Astrocyte (in vitro differentiated cells and primary cell): ENCODE measurements around the gene STX10.

Experiments used
- CTCF ChIP-seq: IDR thresholded peaks from 2 replicates; pipeline ENCODE4 v1.5.1; 2011; ENCODE audit warnings: low read depth, mild to moderate bottlenecking, inconsistent platforms, low read length, moderate library complexity; ENCODE audit not compliant: insufficient read depth
- EZH2 ChIP-seq: IDR thresholded peaks from 2 replicates; pipeline ENCODE4 v1.6.1; 2012; ENCODE audit warnings: mild to moderate bottlenecking, low read length, inconsistent platforms; ENCODE audit not compliant: insufficient read depth

DNA sequence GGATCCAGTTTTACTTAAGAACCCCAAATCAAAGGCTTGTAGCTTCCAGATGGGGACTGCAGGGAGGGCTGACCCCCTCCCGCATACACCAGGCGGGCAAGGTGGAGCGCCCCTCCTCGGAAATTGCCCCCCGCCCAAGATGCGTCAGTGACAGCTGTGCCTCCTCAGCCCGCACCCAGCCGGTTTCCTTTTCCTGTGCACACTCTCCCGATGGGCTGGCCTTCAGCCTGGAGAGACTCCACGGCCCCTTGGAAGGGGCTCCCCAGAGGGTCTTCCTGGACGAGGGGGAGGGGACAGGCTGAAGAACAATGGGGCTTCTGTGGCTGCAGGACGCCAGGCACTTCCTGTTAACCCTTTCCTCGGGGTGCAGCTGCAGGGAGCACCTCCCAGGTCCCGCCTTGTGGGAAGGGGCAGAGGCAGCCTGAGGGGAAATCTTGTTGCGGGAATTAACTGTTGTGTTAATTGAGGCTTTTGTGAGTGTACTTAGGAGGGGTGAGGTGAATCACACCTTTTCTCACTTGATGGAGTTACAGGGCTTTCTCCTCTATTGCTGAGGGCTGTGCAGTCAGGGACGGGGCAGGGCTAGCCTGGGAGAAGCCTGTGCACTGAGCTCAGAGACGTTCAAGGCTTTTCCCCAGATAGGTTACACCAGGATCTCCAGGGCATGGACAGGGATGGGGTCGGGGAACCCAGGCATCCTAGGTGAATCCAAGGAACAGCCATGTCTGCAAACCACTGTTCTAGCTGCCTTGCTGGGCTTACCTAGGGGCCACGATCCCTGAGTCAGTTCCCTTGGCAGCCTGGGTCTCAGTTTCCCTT is 14.4 kb upstream of the STX10 start:
- TF ChIP-seq CTCF (no peak), EZH2 (no peak)
